Erythroblast (primary cell): ENCODE measurements around the gene TNRC6B.

Experiments used
- GATA1 ChIP-seq: IDR thresholded peaks from 2 replicates; pipeline ENCODE4 v1.6.1; 2011; ENCODE audit warnings: low read depth, mild to moderate bottlenecking, control low read depth, low read length, moderate library complexity
- POLR2A ChIP-seq: IDR thresholded peaks from 2 replicates; pipeline ENCODE4 v1.6.1; 2011; ENCODE audit warnings: mild to moderate bottlenecking, low read length

DNA sequence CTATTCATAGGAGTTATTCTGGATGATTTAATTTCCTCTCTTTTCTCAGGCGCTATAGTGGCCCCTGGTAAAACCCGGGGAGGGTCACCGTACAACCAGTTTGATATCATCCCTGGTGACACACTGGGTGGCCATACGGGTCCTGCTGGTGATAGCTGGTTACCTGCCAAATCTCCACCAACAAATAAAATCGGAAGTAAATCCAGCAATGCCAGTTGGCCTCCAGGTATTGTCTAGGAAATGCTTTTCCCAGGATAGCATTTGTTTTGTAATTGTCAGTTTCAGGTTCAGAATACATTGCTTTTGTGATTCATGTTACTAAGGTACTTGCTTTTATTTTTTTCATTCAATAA is 133.0 kb downstream of the TNRC6B start:
- TF ChIP-seq POLR2A: no peak
- no peak for TF ChIP-seq GATA1
